ENCODE measurements around the gene GJC1.

The GJC1 gene

GRCh38 chr17:44752953-44753861 is 76.9 kb downstream of the GJC1 start:
- H3K36me3 ChIP-seq (ENCODE audit: control insufficient read depth, insufficient read depth, low read length), result peaks cover 22% of the 10 kb centered on the region
- H3K9me3 ChIP-seq (ENCODE audit: control insufficient read depth, insufficient read depth, low read length), result no peaks in the 10 kb centered on the region
- no peaks in the 10 kb centered on the region for H3K4me1 ChIP-seq (ENCODE audit: control insufficient read depth, insufficient read depth, low read length)
- peaks cover 16% of the 10 kb centered on the region for H3K27me3 ChIP-seq (ENCODE audit: control insufficient read depth, insufficient read depth, low read length)
- H3K4me3 ChIP-seq (ENCODE audit: low read depth, low read length), result no peak overlapping the region
- no peak overlapping the region for H3K9ac ChIP-seq (ENCODE audit: low read depth, low read length)

- H3K9me3 ChIP-seq (ENCODE audit: control insufficient read depth, insufficient read depth, low read length), result no peaks in the 10 kb centered on the region
- no peaks in the 10 kb centered on the region for H3K4me1 ChIP-seq (ENCODE audit: control insufficient read depth, insufficient read depth, low read length)
- peaks cover 35% of the 10 kb centered on the region for H3K36me3 ChIP-seq (ENCODE audit: control insufficient read depth, insufficient read depth, low read length)
- H3K9ac ChIP-seq (ENCODE audit: low read depth, low read length), result no peak overlapping the region
- no peak overlapping the region for H3K4me3 ChIP-seq (ENCODE audit: low read depth, low read length)
- H3K27me3 ChIP-seq (ENCODE audit: control insufficient read depth, insufficient read depth, low read length), result peaks cover 2% of the 10 kb centered on the region
These were observed 78.3 kb downstream of the GJC1 start for GRCh38 chr17:44751806-44752205.

GRCh38 chr17:44751331-44751730 is 78.8 kb downstream of the GJC1 start:
- Histone ChIP-seq H3K27me3 (ENCODE audit: control insufficient read depth, insufficient read depth, low read length) (peaks cover 2% of the 10 kb centered on the region), H3K9ac (ENCODE audit: low read depth, low read length) (no peak overlapping the region), H3K4me3 (ENCODE audit: low read depth, low read length) (no peak overlapping the region), H3K4me1 (ENCODE audit: control insufficient read depth, insufficient read depth, low read length) (no peaks in the 10 kb centered on the region), H3K36me3 (ENCODE audit: control insufficient read depth, insufficient read depth, low read length) (peaks cover 35% of the 10 kb centered on the region), H3K9me3 (ENCODE audit: control insufficient read depth, insufficient read depth, low read length) (no peaks in the 10 kb centered on the region)

GRCh38 chr17:44749980-44750318 is 80.1 kb downstream of the GJC1 start:
- peaks cover 38% of the 10 kb centered on the region for H3K36me3 ChIP-seq (ENCODE audit: control insufficient read depth, insufficient read depth, low read length)
- H3K9me3 ChIP-seq (ENCODE audit: control insufficient read depth, insufficient read depth, low read length), result no peaks in the 10 kb centered on the region
- peaks cover 2% of the 10 kb centered on the region for H3K27me3 ChIP-seq (ENCODE audit: control insufficient read depth, insufficient read depth, low read length)
- H3K4me1 ChIP-seq (ENCODE audit: control insufficient read depth, insufficient read depth, low read length), result no peaks in the 10 kb centered on the region
- H3K4me3 ChIP-seq (ENCODE audit: low read depth, low read length), result no peak overlapping the region
- no peak overlapping the region for H3K9ac ChIP-seq (ENCODE audit: low read depth, low read length)

GRCh38 chr17:44749076-44749979 is 80.8 kb downstream of the GJC1 start:
- Histone ChIP-seq H3K4me1 (ENCODE audit: control insufficient read depth, insufficient read depth, low read length) (no peaks in the 10 kb centered on the region), H3K27me3 (ENCODE audit: control insufficient read depth, insufficient read depth, low read length) (peaks cover 2% of the 10 kb centered on the region), H3K4me3 (ENCODE audit: low read depth, low read length) (no peak overlapping the region), H3K9me3 (ENCODE audit: control insufficient read depth, insufficient read depth, low read length) (no peaks in the 10 kb centered on the region), H3K9ac (ENCODE audit: low read depth, low read length) (no peak overlapping the region), H3K36me3 (ENCODE audit: control insufficient read depth, insufficient read depth, low read length) (peaks cover 38% of the 10 kb centered on the region)
